Measurements from ENCODE around the gene VSX1. TPM values are rescaled to one million over a fixed set of nuclear protein-coding genes. Genes with fewer than 3 reads are reported as not detected.

VSX1 gene
- total RNA-seq, 4 donors from 2014 or later, result not detected

- Histone ChIP-seq H3K27me3 (no peaks in the 10 kb centered on the region), H3K9me3 (no peaks in the 10 kb centered on the region), H3K4me1 (peaks cover 2 to 45% (median 34%) of the 10 kb centered on the region in 3 donors), H3K36me3 (no peaks in the 10 kb centered on the region), H3K4me3 (peak overlapping the region; percentile 77 to 83), H3K27ac (peak overlapping the region; percentile 83 to 97 (median 96))
- TF ChIP-seq POLR2AphosphoS5 (IDR thresholded peaks at IDR 0.05) (no peak), CTCF (IDR thresholded peaks at IDR 0.05) (peak in 1 of 4 experiments; percentile 21)
- peak; percentile 24 for ATAC-seq
- 9 to 42% methylated on average over 3 to 6 of the region's 20 CpGs for WGBS, 2 donors (ENCODE audit: low coverage in 1 of 2)
These were observed 22.8 kb downstream of the VSX1 start for GRCh38 chr20:25058847-25059810.

GRCh38 chr20:25058051-25058846 is 23.7 kb downstream of the VSX1 start, which contains the start of gene ACSS1:
Gene ACSS1, minus strand, starts transcription at chr20:25058139. Its CDS starts 37 bp downstream, at chr20:25058102.
- Histone ChIP-seq H3K36me3 (no peaks in the 10 kb centered on the region), H3K27ac (peak within 1 kb of the TSS; percentile 83 to 97 (median 96)), H3K4me3 (peak within 1 kb of the TSS; percentile 77 to 83), H3K4me1 (peaks cover 7 to 54% (median 42%) of the 10 kb centered on the region in 3 donors), H3K27me3 (no peaks in the 10 kb centered on the region), H3K9me3 (no peaks in the 10 kb centered on the region)
- WGBS, 2 donors (ENCODE audit: low coverage in 1 of 2), result 0% methylated on average over 6 of the region's 56 CpGs; no CpG with 5 or more reads in 1 of the 2 donors
- peak; percentile 58 for ATAC-seq
- no peak for TF ChIP-seq EP300 (IDR thresholded peaks at IDR 0.05)
- no peak for TF ChIP-seq CTCF (IDR thresholded peaks at IDR 0.05)
- TF ChIP-seq POLR2AphosphoS5 (IDR thresholded peaks at IDR 0.05), result no peak
- TF ChIP-seq POLR2A (IDR thresholded peaks at IDR 0.05), result peak; percentile 26 to 47

GRCh38 chr20:25057234-25058050 is 24.5 kb downstream of the VSX1 start:
- H3K9me3 ChIP-seq, result no peaks in the 10 kb centered on the region
- peak; percentile 72 for ATAC-seq
- peak overlapping the region; percentile 83 to 97 (median 96) for H3K27ac ChIP-seq
- TF ChIP-seq POLR2A (IDR thresholded peaks at IDR 0.05) (peak; percentile 64 to 72), EP300 (IDR thresholded peaks at IDR 0.05) (no peak), POLR2AphosphoS5 (IDR thresholded peaks at IDR 0.05) (peak; percentile 53), CTCF (IDR thresholded peaks at IDR 0.05) (peak in 2 of 4 experiments; percentile 6 to 14)
- WGBS, 2 donors (ENCODE audit: low coverage in 1 of 2), result 0% methylated on average over 6 of the region's 86 CpGs; no CpG with 5 or more reads in 1 of the 2 donors
- no peaks in the 10 kb centered on the region for H3K27me3 ChIP-seq
- no peaks in the 10 kb centered on the region for H3K36me3 ChIP-seq
- H3K4me3 ChIP-seq, result peak overlapping the region; percentile 77 to 83
- H3K4me1 ChIP-seq, result peaks cover 11 to 62% (median 48%) of the 10 kb centered on the region in 3 donors

- 16% methylated on average over 3 of the region's 24 CpGs; no CpG with 5 or more reads in 1 of the 2 donors for WGBS, 2 donors (ENCODE audit: low coverage in 1 of 2)
- H3K27me3 ChIP-seq, result no peaks in the 10 kb centered on the region
- ATAC-seq, result no peak
- H3K27ac ChIP-seq, result peak overlapping the region; percentile 83 to 97 (median 96)
- peaks cover 11 to 69% (median 55%) of the 10 kb centered on the region in 3 donors for H3K4me1 ChIP-seq
- peak overlapping the region; percentile 77 to 83 for H3K4me3 ChIP-seq
- no peaks in the 10 kb centered on the region for H3K36me3 ChIP-seq
- H3K9me3 ChIP-seq, result no peaks in the 10 kb centered on the region
- TF ChIP-seq CTCF (IDR thresholded peaks at IDR 0.05) (no peak), EP300 (IDR thresholded peaks at IDR 0.05) (no peak), POLR2AphosphoS5 (IDR thresholded peaks at IDR 0.05) (no peak), POLR2A (IDR thresholded peaks at IDR 0.05) (no peak)
These were observed 25.2 kb downstream of the VSX1 start for GRCh38 chr20:25056690-25057233.

Data from gastroesophageal sphincter (tissue), 4 donors.